ENCODE data around the gene TMEM42.

GRCh38 chr3:44833394-44833793 is 28.3 kb upstream of the TMEM42 start:
- no peak for TF ChIP-seq EZH2 (IDR thresholded peaks at IDR 0.05; ENCODE audit: insufficient read depth, poor library complexity, severe bottlenecking)
- no peak for TF ChIP-seq EZH2phosphoT487 (IDR thresholded peaks at IDR 0.05; ENCODE audit: insufficient read depth, low read depth)
